ENCODE data around the gene C4orf51. TPM values are rescaled to one million over a fixed set of nuclear protein-coding genes. Genes with fewer than 3 reads are reported as not detected.
"Not testable (repeated sequence)": the region's sequence is repeated elsewhere in the genome, so short reads cannot be mapped to it uniquely, and the experiment has no call there.

Gene C4orf51
- not detected for total RNA-seq
- not detected for polyA plus RNA-seq
- long read RNA-seq, donor 1: 0 reads
- long read RNA-seq, donor 2: 0 reads

DNA sequence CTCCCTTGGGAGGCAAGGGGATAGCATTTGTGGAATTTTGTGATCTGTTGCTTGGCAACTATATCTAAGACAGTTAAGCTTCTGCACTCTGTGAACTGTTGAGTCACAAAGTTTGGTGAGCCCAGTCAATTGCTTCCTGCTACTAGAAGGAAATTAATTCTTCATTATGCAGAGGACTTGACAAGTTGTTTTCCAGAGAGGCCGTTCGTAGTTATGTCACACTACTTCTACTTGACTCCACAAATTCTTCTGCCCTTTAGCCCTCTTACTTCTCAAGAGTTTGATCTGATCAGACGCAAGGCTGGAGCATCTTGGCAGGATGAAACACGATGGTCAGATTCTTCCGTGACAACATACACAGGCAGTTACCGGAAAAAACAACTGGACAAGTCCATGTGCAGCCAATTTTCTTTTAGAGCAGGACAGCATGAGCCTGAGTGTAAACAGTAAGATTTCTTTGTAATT lies at the start of gene C4orf51:
TSS of gene C4orf51 (plus strand) at position 156 of the 465 bp plus-strand sequence. CDS start at position 214, 58 bp downstream.
- peaks cover 0 to 13% (median 8%) of the 10 kb centered on the region in 8 donors for H3K9me3 ChIP-seq
- intact Hi-C loops (cut with DNase I; ENCODE audit: low total_unique reads): no loop called here
- no peak within 1 kb of the TSS for H3K4me3 ChIP-seq
- H3K36me3 ChIP-seq: no peaks in the 10 kb centered on the region
- WGBS, 5 donors: 47 to 68% (median 59%) methylated on average over 6 of the region's 6 CpGs
- H3K27me3 ChIP-seq (replicated peaks in 1 of 7): no peaks in the 10 kb centered on the region
- no peak within 1 kb of the TSS for H3K27ac ChIP-seq
- no peaks in the 10 kb centered on the region for H3K4me1 ChIP-seq
- DNase-seq: no peak
- TF ChIP-seq POLR2A (IDR thresholded peaks at IDR 0.05): no peak
- no peak for TF ChIP-seq POLR2AphosphoS5 (IDR thresholded peaks at IDR 0.05)
- TF ChIP-seq, protein P1, sequence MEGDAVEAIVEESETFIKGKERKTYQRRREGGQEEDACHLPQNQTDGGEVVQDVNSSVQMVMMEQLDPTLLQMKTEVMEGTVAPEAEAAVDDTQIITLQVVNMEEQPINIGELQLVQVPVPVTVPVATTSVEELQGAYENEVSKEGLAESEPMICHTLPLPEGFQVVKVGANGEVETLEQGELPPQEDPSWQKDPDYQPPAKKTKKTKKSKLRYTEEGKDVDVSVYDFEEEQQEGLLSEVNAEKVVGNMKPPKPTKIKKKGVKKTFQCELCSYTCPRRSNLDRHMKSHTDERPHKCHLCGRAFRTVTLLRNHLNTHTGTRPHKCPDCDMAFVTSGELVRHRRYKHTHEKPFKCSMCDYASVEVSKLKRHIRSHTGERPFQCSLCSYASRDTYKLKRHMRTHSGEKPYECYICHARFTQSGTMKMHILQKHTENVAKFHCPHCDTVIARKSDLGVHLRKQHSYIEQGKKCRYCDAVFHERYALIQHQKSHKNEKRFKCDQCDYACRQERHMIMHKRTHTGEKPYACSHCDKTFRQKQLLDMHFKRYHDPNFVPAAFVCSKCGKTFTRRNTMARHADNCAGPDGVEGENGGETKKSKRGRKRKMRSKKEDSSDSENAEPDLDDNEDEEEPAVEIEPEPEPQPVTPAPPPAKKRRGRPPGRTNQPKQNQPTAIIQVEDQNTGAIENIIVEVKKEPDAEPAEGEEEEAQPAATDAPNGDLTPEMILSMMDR (IDR thresholded peaks at IDR 0.05 in 8 of 11, conservative IDR thresholded peaks at IDR 0.05 in 3 of 11): no peak

DNA sequence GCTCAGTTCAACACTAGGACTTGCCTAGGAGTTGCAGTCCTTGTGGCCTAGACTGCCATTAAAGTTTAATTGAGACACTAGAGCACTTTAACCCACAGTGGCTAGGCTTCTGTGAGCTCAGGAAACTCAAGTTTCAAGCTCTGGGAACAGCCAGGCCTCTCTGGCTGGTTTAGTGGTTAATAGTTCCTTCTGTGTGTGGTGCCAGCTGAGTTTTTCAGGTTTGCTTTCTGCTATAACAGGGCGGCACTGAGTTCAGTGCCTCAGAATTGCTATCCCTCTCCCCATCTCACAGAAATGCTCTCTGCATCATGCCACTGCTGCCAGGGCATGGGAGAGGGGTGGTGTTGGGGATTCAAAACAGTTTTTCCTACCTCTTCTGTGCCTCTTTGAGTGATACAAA lies 44.8 kb upstream of the C4orf51 start:
- H3K27ac ChIP-seq: no peak overlapping the region
- H3K36me3 ChIP-seq: peaks cover 0 to 34% (median 10%) of the 10 kb centered on the region in 6 donors
- intact Hi-C loops (cut with DNase I; ENCODE audit: low total_unique reads): no loop called here
- H3K9me3 ChIP-seq: no peaks in the 10 kb centered on the region
- WGBS, 5 donors: 74 to 84% (median 81%) methylated on average over 1 of the region's 1 CpG
- no peak for DNase-seq
- H3K27me3 ChIP-seq (replicated peaks in 1 of 7): no peaks in the 10 kb centered on the region
- no peak overlapping the region for H3K4me3 ChIP-seq
- no peaks in the 10 kb centered on the region for H3K4me1 ChIP-seq
- TF ChIP-seq, protein P1 (IDR thresholded peaks at IDR 0.05 in 8 of 11, conservative IDR thresholded peaks at IDR 0.05 in 3 of 11): no peak
- TF ChIP-seq POLR2AphosphoS5 (IDR thresholded peaks at IDR 0.05) (no peak), POLR2A (IDR thresholded peaks at IDR 0.05) (no peak)

DNA sequence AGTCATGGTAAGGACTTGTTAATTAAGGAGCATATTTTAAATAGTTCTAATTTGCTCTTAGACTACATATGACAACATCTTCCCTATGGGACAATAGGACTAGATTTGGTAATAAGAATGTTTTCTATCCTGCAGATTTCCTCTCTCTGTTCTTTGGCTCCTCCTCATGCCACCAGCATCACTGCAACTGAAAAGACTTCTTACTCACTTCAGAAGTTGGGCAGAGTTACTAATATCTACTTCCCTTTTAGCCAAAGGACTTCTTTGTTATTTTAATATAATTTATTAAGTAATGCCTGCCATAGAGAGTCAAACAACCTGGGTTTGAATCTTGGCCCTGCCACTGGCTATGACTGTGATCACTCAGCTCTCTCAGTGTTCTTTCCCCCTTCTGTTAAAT lies 44.3 kb upstream of the C4orf51 start:
- intact Hi-C loops (cut with DNase I; ENCODE audit: low total_unique reads): no loop called here
- H3K4me1 ChIP-seq: no peaks in the 10 kb centered on the region
- H3K4me3 ChIP-seq: no peak overlapping the region
- no peak for DNase-seq
- TF ChIP-seq, protein P1 (IDR thresholded peaks at IDR 0.05 in 8 of 11, conservative IDR thresholded peaks at IDR 0.05 in 3 of 11): no peak
- no peak for TF ChIP-seq POLR2AphosphoS5 (IDR thresholded peaks at IDR 0.05)
- no peak for TF ChIP-seq POLR2A (IDR thresholded peaks at IDR 0.05)
- no peak overlapping the region for H3K27ac ChIP-seq
- peaks cover 0 to 39% (median 13%) of the 10 kb centered on the region in 6 donors for H3K36me3 ChIP-seq
- no peaks in the 10 kb centered on the region for H3K27me3 ChIP-seq (replicated peaks in 1 of 7)
- no peaks in the 10 kb centered on the region for H3K9me3 ChIP-seq

DNA sequence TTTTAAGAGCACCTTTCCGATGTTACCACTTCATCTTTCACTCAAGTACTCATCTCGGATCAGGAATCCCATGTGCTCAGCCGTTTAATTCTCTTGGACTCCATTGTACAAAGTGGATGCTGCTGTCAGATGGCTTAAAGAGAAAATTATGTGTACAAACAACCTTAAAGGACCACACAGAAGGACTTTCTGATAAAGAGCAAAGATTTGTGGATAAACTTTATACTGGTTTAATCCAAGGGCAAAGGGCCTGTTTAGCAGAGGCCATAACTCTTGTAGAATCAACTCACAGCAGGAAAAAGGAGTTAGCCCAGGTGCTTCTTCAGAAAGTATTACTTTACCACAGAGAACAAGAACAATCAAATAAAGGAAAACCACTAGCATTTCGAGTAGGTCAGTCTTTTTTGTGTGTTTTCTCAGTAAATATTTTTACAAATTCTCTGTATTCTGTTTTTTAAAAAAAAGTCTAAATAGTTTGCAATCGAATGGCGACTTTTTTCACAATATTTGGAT lies 40.7 kb upstream of the C4orf51 start:
- no peak for TF ChIP-seq POLR2AphosphoS5 (IDR thresholded peaks at IDR 0.05)
- Histone ChIP-seq H3K36me3 (peaks cover 0 to 51% (median 14%) of the 10 kb centered on the region in 6 donors), H3K4me3 (no peak overlapping the region), H3K27ac (no peak overlapping the region), H3K9me3 (no peaks in the 10 kb centered on the region), H3K4me1 (no peaks in the 10 kb centered on the region), H3K27me3 (replicated peaks in 1 of 7) (no peaks in the 10 kb centered on the region)
- WGBS, 5 donors: 86 to 89% (median 88%) methylated on average over 6 of the region's 6 CpGs
- intact Hi-C loops (cut with DNase I; ENCODE audit: low total_unique reads): no loop called here
- no peak for DNase-seq

DNA sequence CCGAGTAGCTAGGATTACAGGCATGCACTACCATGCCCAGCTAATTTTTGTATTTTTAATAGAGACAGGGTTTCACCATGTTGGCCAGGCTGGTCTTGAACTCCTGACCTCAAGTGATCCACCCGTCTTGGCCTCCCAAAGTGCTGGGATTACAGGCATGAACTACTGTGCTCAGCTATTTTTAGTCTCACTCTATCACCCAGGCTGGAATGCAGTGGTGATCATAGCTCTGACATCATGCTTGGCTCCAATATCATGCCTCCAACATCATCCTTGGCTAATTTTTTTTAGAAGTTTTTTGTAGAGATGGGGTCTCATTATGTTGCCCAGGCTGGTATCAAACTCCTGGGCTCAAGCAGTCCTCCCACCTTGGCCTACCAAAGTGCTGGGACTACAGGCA lies 39.7 kb upstream of the C4orf51 start:
- H3K4me1 ChIP-seq; H3K4me3 ChIP-seq; H3K27me3 ChIP-seq (replicated peaks in 1 of 7); intact Hi-C loops (cut with DNase I; ENCODE audit: low total_unique reads); H3K9me3 ChIP-seq; DNase-seq; H3K27ac ChIP-seq: not testable (repeated sequence)
- 77 to 84% (median 79%) methylated on average over 2 of the region's 2 CpGs for WGBS, 5 donors
- H3K36me3 ChIP-seq: peaks cover 0 to 55% (median 14%) of the 10 kb centered on the region in 6 donors

Measured in spleen (tissue), 13 donors.